Activated naive CD8-positive, alpha-beta T cell treated with anti-CD3 and anti-CD28 coated beads, Interleukin-2, amount 50 U/mL, for 24 hours (primary cell): Measurements from ENCODE around the gene RGPD8.
"Not testable (repeated sequence)": the region's sequence is repeated elsewhere in the genome, so short reads cannot be mapped to it uniquely, and the experiment has no call there.

Experiments
- ATAC-seq: fragments of 150-1000 bp; cut with Tn5 transposase; one replicate; pipeline ENCODE4 v1.10.0; 2021
- DNase-seq: peaks from one replicate; pipeline ENCODE4 v3.0.0; 2021
- H3K27ac Mint-ChIP-seq: one replicate; pipeline ENCODE4 v1.8.0; 2021; ENCODE audit warnings: mild to moderate bottlenecking, mixed read lengths
- H3K27me3 Mint-ChIP-seq: one replicate; pipeline ENCODE4 v1.8.0; 2021; ENCODE audit warnings: mixed read lengths
- H3K36me3 Mint-ChIP-seq: one replicate; pipeline ENCODE4 v1.8.0; 2021; ENCODE audit warnings: low read depth, mixed read lengths
- H3K4me1 Mint-ChIP-seq: one replicate; pipeline ENCODE4 v1.8.0; 2021; ENCODE audit warnings: mixed read lengths
- H3K4me3 Mint-ChIP-seq: one replicate; pipeline ENCODE4 v1.8.0; 2021; ENCODE audit warnings: mild to moderate bottlenecking, moderate library complexity, mixed read lengths
- H3K9me3 Mint-ChIP-seq: one replicate; pipeline ENCODE4 v1.8.0; 2021; ENCODE audit warnings: mixed read lengths

Gene RGPD8

GRCh38 chr2:112416860-112417259, 16.6 kb downstream of the RGPD8 start:
- H3K27ac Mint-ChIP-seq, H3K4me1 Mint-ChIP-seq, H3K9me3 Mint-ChIP-seq, ATAC-seq, DNase-seq, H3K4me3 Mint-ChIP-seq, H3K27me3 Mint-ChIP-seq, H3K36me3 Mint-ChIP-seq: not testable (repeated sequence)

- not testable (repeated sequence) for DNase-seq, H3K36me3 Mint-ChIP-seq, H3K4me3 Mint-ChIP-seq, H3K27ac Mint-ChIP-seq, H3K4me1 Mint-ChIP-seq, H3K27me3 Mint-ChIP-seq, ATAC-seq
- H3K9me3 Mint-ChIP-seq: peaks cover 13% of the 10 kb centered on the region
Measured at GRCh38 chr2:112360055-112360454, 73.4 kb downstream of the RGPD8 start.

GRCh38 chr2:112354335-112354734, 79.1 kb downstream of the RGPD8 start:
- H3K36me3 Mint-ChIP-seq, H3K4me1 Mint-ChIP-seq, H3K27ac Mint-ChIP-seq, DNase-seq, H3K9me3 Mint-ChIP-seq, ATAC-seq, H3K4me3 Mint-ChIP-seq, H3K27me3 Mint-ChIP-seq: not testable (repeated sequence)

GRCh38 chr2:112352809-112353603, 80.4 kb downstream of the RGPD8 start:
- not testable (repeated sequence) for H3K4me3 Mint-ChIP-seq, H3K36me3 Mint-ChIP-seq, H3K4me1 Mint-ChIP-seq, H3K9me3 Mint-ChIP-seq, DNase-seq, H3K27me3 Mint-ChIP-seq, H3K27ac Mint-ChIP-seq, ATAC-seq

GRCh38 chr2:112352292-112352691, 81.2 kb downstream of the RGPD8 start:
- ATAC-seq, H3K9me3 Mint-ChIP-seq, H3K4me3 Mint-ChIP-seq, DNase-seq, H3K27me3 Mint-ChIP-seq, H3K4me1 Mint-ChIP-seq, H3K27ac Mint-ChIP-seq, H3K36me3 Mint-ChIP-seq: not testable (repeated sequence)

GRCh38 chr2:112345030-112346027, 88.1 kb downstream of the RGPD8 start:
- Mint-ChIP-seq H3K27ac (no peak overlapping the region), H3K36me3 (no peaks in the 10 kb centered on the region), H3K4me1 (peaks cover 6% of the 10 kb centered on the region), H3K9me3 (no peaks in the 10 kb centered on the region), H3K27me3 (no peaks in the 10 kb centered on the region), H3K4me3 (no peak overlapping the region)
- ATAC-seq: no peak
- no peak for DNase-seq

- ATAC-seq (no peak), DNase-seq (no peak)
- H3K27ac Mint-ChIP-seq: no peak overlapping the region
- H3K36me3 Mint-ChIP-seq: no peaks in the 10 kb centered on the region
- H3K4me3 Mint-ChIP-seq: no peak overlapping the region
- H3K4me1 Mint-ChIP-seq: peaks cover 6% of the 10 kb centered on the region
- H3K27me3 Mint-ChIP-seq: no peaks in the 10 kb centered on the region
- H3K9me3 Mint-ChIP-seq: no peaks in the 10 kb centered on the region
Measured at GRCh38 chr2:112343827-112344585, 89.4 kb downstream of the RGPD8 start.

GRCh38 chr2:112342067-112342550, 91.3 kb downstream of the RGPD8 start:
- Mint-ChIP-seq H3K27me3 (no peaks in the 10 kb centered on the region), H3K4me3 (no peak overlapping the region), H3K4me1 (peaks cover 6% of the 10 kb centered on the region), H3K27ac (no peak overlapping the region), H3K9me3 (no peaks in the 10 kb centered on the region), H3K36me3 (no peaks in the 10 kb centered on the region)
- ATAC-seq (no peak), DNase-seq (no peak)

- ATAC-seq: no peak
- Mint-ChIP-seq H3K27me3 (no peaks in the 10 kb centered on the region), H3K9me3 (no peaks in the 10 kb centered on the region), H3K27ac (no peak overlapping the region), H3K36me3 (no peaks in the 10 kb centered on the region), H3K4me3 (no peak overlapping the region), H3K4me1 (peaks cover 6% of the 10 kb centered on the region)
- DNase-seq: no peak
Measured at GRCh38 chr2:112340475-112341267, 92.8 kb downstream of the RGPD8 start.

GRCh38 chr2:112339986-112340385, 93.5 kb downstream of the RGPD8 start:
- Mint-ChIP-seq H3K27ac (no peak overlapping the region), H3K36me3 (no peaks in the 10 kb centered on the region), H3K9me3 (no peaks in the 10 kb centered on the region), H3K4me1 (peaks cover 6% of the 10 kb centered on the region), H3K4me3 (no peak overlapping the region), H3K27me3 (no peaks in the 10 kb centered on the region)
- ATAC-seq (no peak), DNase-seq (no peak)

GRCh38 chr2:112335600-112335999, 97.8 kb downstream of the RGPD8 start:
- Mint-ChIP-seq H3K36me3 (no peaks in the 10 kb centered on the region), H3K4me3 (no peak overlapping the region), H3K27ac (no peak overlapping the region), H3K4me1 (no peaks in the 10 kb centered on the region), H3K9me3 (no peaks in the 10 kb centered on the region), H3K27me3 (no peaks in the 10 kb centered on the region)
- DNase-seq: no peak
- no peak for ATAC-seq

- Mint-ChIP-seq H3K4me1 (no peaks in the 10 kb centered on the region), H3K4me3 (no peak overlapping the region), H3K27me3 (no peaks in the 10 kb centered on the region), H3K36me3 (peaks cover 2% of the 10 kb centered on the region), H3K9me3 (no peaks in the 10 kb centered on the region), H3K27ac (no peak overlapping the region)
- no peak for DNase-seq
- no peak for ATAC-seq
Measured at GRCh38 chr2:112332123-112332696, 101.2 kb downstream of the RGPD8 start.

GRCh38 chr2:112322919-112323318, 110.5 kb downstream of the RGPD8 start:
- H3K4me3 Mint-ChIP-seq: no peak overlapping the region
- H3K36me3 Mint-ChIP-seq: peaks cover 7% of the 10 kb centered on the region
- no peaks in the 10 kb centered on the region for H3K27me3 Mint-ChIP-seq
- no peak overlapping the region for H3K27ac Mint-ChIP-seq
- no peaks in the 10 kb centered on the region for H3K9me3 Mint-ChIP-seq
- no peaks in the 10 kb centered on the region for H3K4me1 Mint-ChIP-seq
- DNase-seq (no peak), ATAC-seq (no peak)
